HEK293 (cell line): ENCODE data around the gene NCOR2.

ENCODE experiments used
- ZIC2 ChIP-seq: fragments of 450-650 bp; formaldehyde crosslinking; IDR thresholded peaks from 2 replicates; pipeline ENCODE4 v1.5.1; 2016; ENCODE audit warnings: missing biosample characterization, missing genetic modification characterization
- ZNF16 ChIP-seq: fragments of 450-650 bp; formaldehyde crosslinking; IDR thresholded peaks from 2 replicates; pipeline ENCODE4 v1.5.1; 2016; ENCODE audit warnings: low read depth, missing biosample characterization, missing genetic modification characterization
- TF ChIP-seq, protein P1 (sequence below): fragments of 450-650 bp; formaldehyde crosslinking; IDR thresholded peaks from 2 replicates; pipeline ENCODE4 v1.5.1; 2016; ENCODE audit warnings: missing biosample characterization, missing genetic modification characterization
- TF ChIP-seq, protein P2 (sequence below): fragments of 450-650 bp; formaldehyde crosslinking; IDR thresholded peaks from 2 replicates; pipeline ENCODE4 v1.5.1; 2016; ENCODE audit warnings: missing biosample characterization, missing genetic modification characterization

GRCh38 chr12:124520265-124520701 is 47.1 kb downstream of the NCOR2 start:
- TF ChIP-seq, protein P1, sequence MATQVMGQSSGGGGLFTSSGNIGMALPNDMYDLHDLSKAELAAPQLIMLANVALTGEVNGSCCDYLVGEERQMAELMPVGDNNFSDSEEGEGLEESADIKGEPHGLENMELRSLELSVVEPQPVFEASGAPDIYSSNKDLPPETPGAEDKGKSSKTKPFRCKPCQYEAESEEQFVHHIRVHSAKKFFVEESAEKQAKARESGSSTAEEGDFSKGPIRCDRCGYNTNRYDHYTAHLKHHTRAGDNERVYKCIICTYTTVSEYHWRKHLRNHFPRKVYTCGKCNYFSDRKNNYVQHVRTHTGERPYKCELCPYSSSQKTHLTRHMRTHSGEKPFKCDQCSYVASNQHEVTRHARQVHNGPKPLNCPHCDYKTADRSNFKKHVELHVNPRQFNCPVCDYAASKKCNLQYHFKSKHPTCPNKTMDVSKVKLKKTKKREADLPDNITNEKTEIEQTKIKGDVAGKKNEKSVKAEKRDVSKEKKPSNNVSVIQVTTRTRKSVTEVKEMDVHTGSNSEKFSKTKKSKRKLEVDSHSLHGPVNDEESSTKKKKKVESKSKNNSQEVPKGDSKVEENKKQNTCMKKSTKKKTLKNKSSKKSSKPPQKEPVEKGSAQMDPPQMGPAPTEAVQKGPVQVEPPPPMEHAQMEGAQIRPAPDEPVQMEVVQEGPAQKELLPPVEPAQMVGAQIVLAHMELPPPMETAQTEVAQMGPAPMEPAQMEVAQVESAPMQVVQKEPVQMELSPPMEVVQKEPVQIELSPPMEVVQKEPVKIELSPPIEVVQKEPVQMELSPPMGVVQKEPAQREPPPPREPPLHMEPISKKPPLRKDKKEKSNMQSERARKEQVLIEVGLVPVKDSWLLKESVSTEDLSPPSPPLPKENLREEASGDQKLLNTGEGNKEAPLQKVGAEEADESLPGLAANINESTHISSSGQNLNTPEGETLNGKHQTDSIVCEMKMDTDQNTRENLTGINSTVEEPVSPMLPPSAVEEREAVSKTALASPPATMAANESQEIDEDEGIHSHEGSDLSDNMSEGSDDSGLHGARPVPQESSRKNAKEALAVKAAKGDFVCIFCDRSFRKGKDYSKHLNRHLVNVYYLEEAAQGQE (tag by site-specific recombination) = no peak
- TF ChIP-seq ZIC2 (tag by site-specific recombination) (no peak), ZNF16 (tag by site-specific recombination) (no peak)
- TF ChIP-seq, protein P2, sequence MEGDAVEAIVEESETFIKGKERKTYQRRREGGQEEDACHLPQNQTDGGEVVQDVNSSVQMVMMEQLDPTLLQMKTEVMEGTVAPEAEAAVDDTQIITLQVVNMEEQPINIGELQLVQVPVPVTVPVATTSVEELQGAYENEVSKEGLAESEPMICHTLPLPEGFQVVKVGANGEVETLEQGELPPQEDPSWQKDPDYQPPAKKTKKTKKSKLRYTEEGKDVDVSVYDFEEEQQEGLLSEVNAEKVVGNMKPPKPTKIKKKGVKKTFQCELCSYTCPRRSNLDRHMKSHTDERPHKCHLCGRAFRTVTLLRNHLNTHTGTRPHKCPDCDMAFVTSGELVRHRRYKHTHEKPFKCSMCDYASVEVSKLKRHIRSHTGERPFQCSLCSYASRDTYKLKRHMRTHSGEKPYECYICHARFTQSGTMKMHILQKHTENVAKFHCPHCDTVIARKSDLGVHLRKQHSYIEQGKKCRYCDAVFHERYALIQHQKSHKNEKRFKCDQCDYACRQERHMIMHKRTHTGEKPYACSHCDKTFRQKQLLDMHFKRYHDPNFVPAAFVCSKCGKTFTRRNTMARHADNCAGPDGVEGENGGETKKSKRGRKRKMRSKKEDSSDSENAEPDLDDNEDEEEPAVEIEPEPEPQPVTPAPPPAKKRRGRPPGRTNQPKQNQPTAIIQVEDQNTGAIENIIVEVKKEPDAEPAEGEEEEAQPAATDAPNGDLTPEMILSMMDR (tag by site-specific recombination) = no peak
